Stimulated activated CD8-positive, alpha-beta memory T cell treated with anti-CD3 and anti-CD28 coated beads, Interleukin-2, amount 100 ng/mL, for 48 hours (primary cell): ENCODE data around the gene OXSR1.
"Not testable (repeated sequence)": the region's sequence is repeated elsewhere in the genome, so short reads cannot be mapped to it uniquely, and the experiment has no call there.

ENCODE experiments used
- DNase-seq, 2 donors: peaks; one replicate each; pipeline ENCODE4 v3.0.0-alpha.2; 2020; ENCODE audit warnings: low read depth in 2 of 2

OXSR1 gene

GRCh38 chr3:38141952-38142273 is 23.4 kb upstream of the OXSR1 start:
- no peak for DNase-seq

- no peak for DNase-seq
These were observed 22.4 kb upstream of the OXSR1 start for GRCh38 chr3:38142959-38143358.

GRCh38 chr3:38143511-38143910 is 21.8 kb upstream of the OXSR1 start:
- DNase-seq: no peak

GRCh38 chr3:38146504-38146903 is 18.8 kb upstream of the OXSR1 start:
- DNase-seq: no peak

GRCh38 chr3:38147421-38147820 is 17.9 kb upstream of the OXSR1 start:
- DNase-seq: no peak

- no peak for DNase-seq
These were observed 16.9 kb upstream of the OXSR1 start for GRCh38 chr3:38148311-38148882.

- no peak for DNase-seq
These were observed 15.6 kb upstream of the OXSR1 start for GRCh38 chr3:38149708-38150107.

- no peak for DNase-seq
These were observed 14.4 kb upstream of the OXSR1 start for GRCh38 chr3:38150780-38151528.

GRCh38 chr3:38151667-38152265 is 13.6 kb upstream of the OXSR1 start:
- no peak for DNase-seq

GRCh38 chr3:38152609-38153008 is 12.7 kb upstream of the OXSR1 start:
- no peak for DNase-seq

- no peak for DNase-seq
These were observed 12.1 kb upstream of the OXSR1 start for GRCh38 chr3:38153221-38153620.

GRCh38 chr3:38154033-38154494 is 11.3 kb upstream of the OXSR1 start:
- DNase-seq: no peak

GRCh38 chr3:38154625-38155255 is 10.6 kb upstream of the OXSR1 start:
- DNase-seq: no peak

GRCh38 chr3:38155825-38156224 is 9.5 kb upstream of the OXSR1 start:
- DNase-seq: no peak

- no peak for DNase-seq
These were observed 8.2 kb upstream of the OXSR1 start for GRCh38 chr3:38157117-38157516.

GRCh38 chr3:38157595-38157994 is 7.7 kb upstream of the OXSR1 start:
- DNase-seq: no peak

GRCh38 chr3:38158472-38158871 is 6.9 kb upstream of the OXSR1 start:
- no peak for DNase-seq

- not testable (repeated sequence) for DNase-seq
These were observed 4.6 kb upstream of the OXSR1 start for GRCh38 chr3:38160704-38161103.

GRCh38 chr3:38163117-38163840 is 2.1 kb upstream of the OXSR1 start:
- DNase-seq: no peak

GRCh38 chr3:38163841-38164642 is 1.3 kb upstream of the OXSR1 start:
- DNase-seq: no peak

GRCh38 chr3:38164643-38164951 is 740 bp upstream of the OXSR1 start:
- no peak for DNase-seq
